DMS114 treated with DMSO at 0.1 percent for 48 hours (cell line): ENCODE results near the gene RPS6KA5.
"Not testable (repeated sequence)": the region's sequence is repeated elsewhere in the genome, so short reads cannot be mapped to it uniquely, and the experiment has no call there.

Source experiments
- DNase-seq: peaks from one replicate; lab custom pipeline; 2025; ENCODE audit not compliant: unreplicated experiment; lab: John Stamatoyannopoulos, UW

The RPS6KA5 gene

DNA sequence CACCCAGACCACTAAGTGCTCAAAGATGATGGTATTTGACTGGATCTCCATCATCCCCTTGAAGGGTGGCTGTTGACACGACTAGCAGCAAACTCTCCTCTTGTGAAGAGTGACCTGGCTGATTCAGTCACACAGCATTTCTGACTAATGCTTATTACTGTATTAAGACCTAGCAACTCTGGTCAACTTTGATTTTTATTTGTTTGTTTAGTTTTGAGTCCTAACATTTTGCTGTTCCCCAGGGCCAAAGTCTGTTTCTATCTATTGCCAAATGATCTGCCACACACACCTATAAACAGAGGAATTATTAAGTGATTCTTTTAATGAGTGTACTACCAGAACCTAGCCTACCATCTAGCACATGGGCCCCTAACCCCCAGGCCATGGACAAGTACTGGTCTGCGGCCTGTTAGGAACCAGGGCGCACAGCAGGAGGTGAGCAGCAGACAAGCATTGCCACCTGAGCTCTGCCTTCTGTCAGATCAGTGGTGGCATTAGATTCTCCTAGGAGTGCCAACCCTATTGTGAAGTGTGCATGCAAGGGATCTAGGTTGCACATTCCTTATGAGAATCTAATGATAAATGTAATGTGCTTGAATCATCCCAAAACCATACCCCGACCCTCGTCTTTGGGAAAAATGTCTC, 120.0 kb downstream of the RPS6KA5 start:
- DNase-seq, result no peak

DNA sequence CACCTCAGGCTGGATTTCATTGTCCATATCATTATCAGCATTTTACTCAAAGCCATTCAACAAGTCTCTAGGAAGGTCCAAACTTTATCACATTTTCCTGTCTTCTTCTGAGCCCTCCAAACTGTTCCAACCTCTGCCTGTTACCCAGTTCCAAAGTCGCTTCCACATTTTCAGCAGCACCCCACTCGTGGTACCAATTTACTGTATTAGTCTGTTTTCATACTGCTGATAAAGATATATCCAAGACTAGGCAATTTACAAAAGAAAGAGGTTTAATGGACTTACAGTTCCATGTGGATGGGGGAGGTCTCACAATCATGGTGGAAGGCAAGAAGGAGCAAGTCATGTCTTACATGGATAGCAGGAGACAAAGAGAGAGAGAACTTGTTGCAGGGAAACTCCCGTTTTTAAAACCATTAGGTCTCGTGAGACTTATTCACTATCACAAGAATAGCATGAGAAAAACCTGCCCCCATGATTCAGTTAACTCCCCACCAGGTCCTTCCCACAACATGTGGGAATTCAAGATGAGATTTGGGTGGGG, 121.1 kb downstream of the RPS6KA5 start:
- not testable (repeated sequence) for DNase-seq

DNA sequence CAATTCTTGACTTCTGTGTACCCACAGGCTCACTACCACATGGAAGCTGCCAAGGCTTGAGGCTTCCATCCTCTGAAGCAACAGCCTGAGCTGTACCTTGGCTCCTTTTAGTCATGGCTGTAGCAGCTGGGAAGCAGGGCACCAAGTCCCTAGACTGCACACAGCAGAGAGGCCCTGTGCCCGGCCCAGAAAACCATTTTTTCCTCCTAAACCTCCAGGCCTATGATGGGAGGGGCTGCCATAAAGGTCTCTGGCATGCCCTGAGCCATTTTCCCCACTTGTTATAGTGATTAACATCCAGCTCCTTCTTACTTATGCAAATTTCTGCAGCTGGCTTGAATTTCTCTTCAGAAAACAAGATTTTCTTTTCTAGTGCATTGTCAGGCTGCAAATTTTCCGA, 121.8 kb downstream of the RPS6KA5 start:
- no peak for DNase-seq

DNA sequence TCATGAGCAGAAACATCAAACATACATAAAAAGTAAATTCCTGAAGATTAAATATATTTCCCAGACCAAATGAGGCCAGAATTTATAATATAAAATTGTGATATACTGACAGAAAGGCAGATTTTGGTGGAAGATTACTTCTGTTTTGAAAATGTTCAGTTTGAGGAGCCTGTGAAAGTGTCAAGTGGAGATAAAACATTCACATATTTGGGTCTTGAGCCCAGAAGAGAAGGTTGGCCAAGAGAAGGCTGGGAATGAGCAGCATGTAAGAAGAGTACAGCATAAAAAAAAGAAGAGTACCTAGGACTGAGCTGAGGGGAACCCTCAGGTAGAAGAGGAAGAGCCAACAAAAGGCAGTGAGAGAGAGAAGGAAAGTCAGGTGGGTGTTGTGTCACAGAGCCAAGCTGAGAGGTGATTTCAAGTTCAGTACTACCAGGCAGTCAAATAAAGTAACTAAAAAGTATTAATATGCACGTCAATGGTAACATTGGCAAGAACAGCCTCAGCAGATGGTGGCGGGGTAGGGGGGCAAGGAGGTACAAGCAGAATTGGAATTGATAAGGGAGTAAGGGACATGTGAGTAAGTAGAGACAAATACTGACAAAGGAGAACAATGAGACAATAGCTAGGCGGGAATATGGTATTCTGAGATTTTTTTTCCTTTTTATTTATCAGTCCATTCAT, 123.5 kb downstream of the RPS6KA5 start:
- no peak for DNase-seq

DNA sequence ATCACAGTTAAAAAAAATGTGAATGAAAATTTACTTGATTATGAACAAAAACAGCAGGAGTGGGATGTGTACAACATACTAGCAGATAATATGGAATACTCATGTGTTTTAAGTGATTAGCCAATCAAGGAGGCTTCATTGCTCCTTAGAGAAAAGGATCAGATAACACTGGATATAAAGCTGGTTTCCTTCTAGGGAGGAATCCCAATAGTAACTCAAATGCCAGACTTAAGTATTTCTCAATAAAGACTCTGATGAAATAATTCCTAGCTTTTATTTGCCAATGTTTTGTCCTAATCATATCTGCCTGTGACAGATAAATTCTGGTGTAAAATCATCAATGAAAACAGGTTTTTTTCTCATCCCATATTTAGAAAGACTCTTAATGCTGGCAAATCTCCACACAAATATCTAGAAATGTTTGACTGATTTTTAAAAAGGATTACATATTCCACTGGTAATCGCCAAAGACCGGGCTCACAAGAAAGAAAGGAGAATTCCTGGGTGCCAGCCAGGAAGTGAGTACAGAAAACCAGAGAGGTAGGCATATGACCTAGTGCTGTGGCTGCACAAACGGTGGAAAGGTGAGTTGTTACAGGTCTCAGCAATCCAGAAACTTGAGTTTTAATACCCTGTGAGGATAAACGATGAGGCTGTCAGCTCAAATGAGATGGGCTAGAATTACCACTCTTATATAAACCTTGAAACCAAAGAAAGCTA, 135.7 kb downstream of the RPS6KA5 start:
- DNase-seq, result no peak

DNA sequence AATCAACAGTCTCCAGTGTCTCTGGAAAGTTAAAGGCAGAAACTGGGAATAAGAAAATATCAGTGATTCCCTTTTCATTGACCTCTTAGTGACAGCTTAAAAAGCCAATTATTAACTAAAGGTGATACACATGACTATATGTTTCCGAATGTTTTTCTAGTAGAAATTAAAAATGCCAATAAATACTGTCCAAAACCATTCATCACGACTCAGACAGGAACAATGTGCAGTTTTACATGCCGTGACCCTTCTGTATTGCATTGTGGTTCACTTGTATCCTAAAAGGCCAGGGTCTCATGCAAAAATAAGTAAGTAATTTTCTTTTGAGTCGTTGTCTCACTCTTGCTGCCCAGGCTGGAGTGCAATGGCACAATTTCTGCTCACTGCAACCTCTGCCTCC, 138.3 kb downstream of the RPS6KA5 start:
- DNase-seq, result no peak

DNA sequence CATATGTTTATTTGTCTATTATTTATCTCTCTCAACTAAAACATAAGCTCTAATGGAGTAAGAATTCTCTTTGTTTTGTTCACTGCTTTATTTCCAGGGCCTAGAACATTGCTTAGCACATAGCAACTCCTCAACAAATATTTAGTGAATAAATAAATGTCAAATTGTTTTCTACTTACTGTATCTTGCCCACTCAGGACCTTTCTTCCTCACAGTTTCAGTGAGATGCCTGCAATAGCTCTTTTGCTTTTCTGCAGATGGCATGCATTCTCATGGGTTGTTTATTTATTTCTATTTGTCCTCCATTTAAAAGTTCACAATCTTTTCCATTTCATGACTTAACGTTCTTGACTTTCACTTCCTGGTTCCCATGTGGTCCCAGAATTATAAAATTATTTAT, 149.3 kb downstream of the RPS6KA5 start:
- no peak for DNase-seq

DNA sequence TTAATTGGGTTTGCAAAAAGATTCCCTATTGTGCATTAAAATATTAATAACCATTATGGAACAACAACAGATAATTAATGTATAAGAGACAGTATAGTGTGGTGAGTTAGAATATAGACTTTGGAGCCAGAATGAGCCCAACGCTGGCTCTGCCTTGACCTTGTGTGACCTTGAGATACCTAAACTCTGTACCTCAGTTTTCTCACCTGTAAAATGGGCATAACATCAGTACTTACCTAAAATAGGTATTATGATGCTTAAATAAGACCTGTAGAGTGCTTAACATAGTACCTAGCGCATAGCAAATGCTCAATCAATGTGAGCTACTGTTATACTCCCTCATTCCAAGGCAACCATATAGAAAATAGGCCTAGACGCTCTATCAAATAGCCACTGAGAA, 153.3 kb downstream of the RPS6KA5 start:
- DNase-seq, result no peak

DNA sequence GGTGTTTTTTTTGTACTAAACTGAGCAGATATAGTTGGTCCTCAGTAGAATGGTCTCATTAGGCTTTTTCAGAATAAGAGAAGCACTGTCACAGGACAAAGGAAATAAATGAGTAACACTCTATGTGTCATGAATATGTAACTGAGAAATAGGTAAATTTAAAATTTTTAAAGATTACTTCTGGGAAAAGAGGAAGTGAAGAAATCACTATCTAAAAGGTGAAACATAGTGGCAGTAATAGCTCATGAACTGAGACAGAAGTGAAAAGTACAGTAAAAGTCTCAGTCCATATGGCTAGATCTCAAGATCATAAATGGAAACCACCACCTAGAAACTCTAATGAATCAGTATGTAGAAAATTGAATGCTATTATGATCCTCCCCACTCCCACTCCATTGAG, 154.9 kb downstream of the RPS6KA5 start:
- DNase-seq, result no peak

DNA sequence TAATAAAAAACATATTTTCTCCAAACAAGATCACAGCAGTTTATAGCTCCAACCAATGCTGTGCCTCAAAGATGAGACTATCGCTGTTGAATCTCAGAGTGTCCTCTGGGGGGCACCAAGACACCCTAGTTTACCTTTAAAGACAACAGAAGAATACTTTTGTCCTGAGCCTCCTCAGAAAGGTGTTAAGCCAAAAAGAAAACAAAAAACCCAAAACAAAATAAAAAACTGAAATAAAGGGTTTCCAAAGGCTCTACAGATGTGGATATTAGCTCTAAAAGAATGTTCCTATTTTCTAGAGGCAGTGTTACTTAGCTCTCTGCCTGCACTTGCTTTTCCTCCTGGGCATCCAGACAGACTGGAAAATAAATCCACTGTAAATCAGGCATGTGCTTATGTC, 157.3 kb downstream of the RPS6KA5 start:
- peak; percentile 39 for DNase-seq

DNA sequence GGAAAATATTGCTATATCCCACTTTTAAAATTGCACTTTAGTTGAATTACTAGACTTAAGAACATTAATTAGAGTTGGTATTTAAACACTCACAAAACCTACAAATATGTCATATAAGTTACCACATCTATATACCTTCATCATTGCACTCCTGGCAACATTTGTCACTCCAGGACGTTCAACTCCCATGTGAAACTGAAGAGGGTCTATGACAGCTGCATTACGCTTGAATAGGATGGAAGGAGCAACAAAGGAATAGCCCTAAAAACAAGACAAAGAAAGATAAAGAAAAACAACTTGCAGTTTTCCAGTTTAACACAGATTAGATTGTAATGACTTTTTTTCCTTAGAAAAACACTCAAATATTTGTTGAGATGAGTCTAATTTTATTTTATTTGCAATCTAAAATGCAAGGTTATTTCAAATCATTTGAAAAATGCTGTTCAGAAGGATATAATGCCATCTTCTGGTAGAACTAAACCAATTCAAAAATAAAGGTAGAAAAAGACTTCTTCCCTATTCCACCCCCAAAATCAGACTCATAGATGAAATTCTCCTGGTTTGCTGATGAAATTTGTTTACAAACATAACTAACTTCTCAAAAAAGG, 159.9 kb downstream of the RPS6KA5 start:
- DNase-seq, result no peak

DNA sequence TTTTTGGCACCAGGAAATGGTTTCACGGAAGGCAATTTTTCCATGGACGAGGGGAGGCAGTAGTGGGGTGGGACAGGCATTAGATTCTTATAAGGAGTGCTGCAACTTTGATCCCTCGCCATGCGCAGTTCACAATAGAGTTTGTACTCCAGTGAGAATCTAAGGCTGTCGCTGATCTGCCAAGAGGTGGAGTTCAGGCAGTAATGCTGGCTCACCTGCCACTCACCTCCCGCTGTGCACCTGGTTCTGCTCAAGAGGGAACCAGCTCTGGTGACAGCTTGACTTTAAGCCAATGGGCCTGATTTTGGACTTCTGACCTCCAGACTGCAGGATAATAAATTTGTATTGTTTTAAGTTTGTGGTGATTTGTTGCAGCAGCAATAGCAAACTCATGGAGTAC, 163.4 kb downstream of the RPS6KA5 start:
- no peak for DNase-seq

DNA sequence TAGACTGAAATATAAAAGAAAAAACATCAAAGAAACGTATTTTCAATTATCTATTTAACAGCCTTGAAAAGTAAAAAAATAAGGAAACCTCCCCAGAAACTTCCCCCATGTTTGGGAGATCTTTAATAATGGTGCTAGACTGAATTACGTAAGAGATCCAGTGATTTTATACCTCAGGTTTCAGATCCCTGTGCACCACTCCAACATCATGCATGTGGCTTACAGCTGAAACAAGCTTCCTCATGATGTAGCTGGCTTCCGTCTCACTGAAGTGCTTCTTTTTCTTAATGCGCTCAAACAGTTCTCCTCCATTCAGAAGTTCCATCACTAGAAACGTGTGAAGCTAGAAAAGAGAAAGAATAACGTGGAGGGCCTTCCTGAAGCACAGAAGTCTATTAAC, 166.2 kb downstream of the RPS6KA5 start:
- DNase-seq, result no peak

DNA sequence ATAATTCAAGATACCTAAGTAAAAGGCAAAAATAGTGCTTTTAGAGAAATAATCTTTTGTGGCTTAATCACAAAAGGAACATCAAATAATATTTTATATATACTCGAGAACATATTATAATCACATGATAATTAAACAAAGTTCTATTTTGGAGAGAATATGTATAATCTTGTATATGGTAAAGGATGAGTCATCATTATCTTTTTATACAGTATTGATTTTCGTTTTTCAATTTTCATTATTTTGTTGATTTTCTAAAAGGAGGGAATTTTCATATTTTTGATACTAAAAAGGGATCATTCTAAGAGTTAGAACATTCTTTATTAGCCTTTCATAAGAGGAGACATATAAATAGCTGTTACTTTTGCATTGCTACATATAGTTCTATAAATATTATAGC, 166.9 kb downstream of the RPS6KA5 start:
- DNase-seq, result no peak

DNA sequence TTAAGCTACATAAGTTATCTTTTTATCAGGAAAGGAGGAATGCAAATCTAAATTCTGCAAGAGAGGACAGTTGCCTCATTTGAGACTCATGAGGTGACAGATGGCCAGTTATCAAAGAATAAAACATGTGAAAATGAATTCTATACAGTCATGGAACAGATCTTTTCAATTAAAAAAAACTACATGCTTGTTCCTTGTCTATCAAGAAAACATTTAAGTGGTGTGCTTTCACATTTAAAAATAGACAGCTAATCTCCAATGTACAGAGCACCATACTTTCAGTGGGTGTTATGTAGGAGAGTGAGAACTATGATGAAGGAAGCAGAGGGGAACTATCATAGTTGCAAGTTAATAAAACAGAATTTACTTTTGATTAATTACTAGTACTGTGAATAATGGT, 167.5 kb downstream of the RPS6KA5 start:
- DNase-seq, result no peak

DNA sequence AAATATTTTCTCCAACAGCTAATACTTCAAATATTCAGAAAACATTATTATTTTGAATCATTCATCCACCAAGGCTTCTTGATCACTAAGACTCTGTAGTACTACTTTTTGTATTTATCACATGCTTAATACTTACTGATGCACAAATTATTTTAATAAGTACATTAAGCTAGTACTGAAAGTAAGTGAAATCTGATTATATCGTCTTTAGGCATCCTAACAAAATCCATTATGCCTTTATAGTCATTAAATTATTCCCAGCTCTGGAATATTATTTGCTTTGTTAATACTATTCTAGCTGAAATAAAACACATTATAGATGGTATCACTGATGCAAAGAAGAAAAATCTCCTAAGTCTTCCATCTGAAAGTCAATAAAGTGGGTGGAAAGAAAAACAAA, 169.1 kb downstream of the RPS6KA5 start:
- DNase-seq, result no peak

DNA sequence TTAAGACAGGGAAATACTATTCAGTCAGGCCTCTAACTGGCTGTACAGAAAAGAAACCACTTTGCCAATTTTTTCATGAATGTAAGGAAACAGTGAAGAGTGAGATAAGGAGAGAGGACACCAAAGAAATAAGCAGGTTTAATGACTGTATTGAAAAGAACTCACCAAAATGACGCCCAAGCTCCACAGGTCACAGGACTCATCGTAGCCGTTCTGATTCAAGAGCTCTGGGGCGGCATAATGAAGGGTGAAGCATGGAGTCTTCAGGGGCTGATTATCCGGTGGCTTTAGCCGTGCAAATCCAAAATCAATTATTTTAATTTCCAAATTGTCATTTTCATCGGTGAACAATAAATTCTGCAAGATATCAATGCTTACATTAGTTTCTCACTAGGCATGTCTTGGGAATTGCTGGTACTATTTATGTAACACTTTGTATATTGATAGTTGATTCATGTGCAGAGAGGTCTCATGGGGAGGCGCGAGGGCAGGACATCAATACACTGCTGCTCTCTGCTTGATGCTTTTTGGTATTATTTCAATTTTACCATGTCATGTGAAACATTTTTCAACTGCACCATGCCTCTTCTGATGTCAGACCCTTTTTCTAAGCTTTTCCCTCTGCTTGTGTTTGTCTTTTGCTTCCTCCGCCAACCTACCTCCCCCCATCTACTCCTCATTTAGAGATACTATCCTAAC, 170.0 kb downstream of the RPS6KA5 start:
- DNase-seq, result no peak

DNA sequence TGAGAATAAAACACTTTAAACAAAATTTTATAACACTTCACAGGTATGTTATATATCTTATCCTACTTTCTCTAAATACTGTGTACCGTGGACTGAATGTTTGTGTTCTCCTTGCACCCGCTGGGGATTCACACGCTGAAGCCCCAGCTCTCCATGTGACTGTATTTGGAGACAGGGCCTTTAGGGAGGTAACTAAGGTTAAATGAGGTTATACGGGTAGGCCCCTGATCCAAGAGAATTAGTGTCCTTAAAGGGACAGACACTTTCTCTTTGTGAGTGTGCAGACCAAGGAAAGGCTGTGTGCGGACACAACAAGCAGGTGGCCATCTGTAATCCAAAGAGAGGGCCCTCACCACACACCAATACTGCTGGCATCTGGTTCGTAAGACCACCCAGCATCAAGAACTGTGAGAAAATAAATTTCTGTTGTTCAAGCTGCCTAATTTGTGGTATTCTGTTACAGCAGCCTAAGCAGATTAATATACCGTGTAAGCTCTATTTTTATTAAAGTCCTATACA, 174.1 kb downstream of the RPS6KA5 start:
- no peak for DNase-seq

DNA sequence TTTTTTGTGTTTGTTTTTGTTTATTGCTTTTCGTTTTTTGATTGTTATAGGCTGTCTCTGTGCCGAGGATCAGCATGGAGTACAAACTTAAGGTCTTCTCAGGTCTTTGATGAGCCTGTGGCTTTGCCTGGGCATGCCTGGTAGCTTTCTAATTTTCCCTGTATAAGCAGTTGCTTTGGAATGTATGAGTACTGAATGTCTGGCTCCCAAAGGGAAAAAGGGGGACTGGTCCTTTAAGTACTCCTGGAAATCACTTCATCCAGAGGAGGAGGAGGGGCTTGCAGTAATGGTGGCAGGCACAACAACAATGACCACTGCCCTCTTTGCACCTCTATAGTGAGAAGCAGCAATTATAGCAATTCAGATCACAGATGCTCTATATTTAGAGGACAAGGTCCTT, 176.7 kb downstream of the RPS6KA5 start:
- no peak for DNase-seq

DNA sequence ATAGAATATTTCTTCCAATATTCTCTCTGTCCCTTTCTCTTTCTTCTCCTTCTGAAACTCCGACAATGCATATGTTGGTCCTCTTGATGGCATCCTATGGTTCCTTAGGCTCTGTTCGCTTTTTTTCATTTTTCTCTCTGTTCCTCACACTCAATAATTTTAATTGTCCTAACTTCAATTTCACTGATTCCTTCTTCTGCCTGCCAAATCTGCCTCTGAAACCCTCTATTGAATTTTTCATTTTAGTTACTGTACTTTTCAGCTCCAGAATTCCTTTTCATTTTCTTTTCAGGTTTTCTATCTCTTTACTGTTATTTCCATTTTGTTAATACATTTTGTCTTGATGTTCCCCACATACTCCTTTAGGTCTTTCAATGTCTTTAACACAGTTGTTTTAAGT, 177.2 kb downstream of the RPS6KA5 start:
- DNase-seq, result no peak

DNA sequence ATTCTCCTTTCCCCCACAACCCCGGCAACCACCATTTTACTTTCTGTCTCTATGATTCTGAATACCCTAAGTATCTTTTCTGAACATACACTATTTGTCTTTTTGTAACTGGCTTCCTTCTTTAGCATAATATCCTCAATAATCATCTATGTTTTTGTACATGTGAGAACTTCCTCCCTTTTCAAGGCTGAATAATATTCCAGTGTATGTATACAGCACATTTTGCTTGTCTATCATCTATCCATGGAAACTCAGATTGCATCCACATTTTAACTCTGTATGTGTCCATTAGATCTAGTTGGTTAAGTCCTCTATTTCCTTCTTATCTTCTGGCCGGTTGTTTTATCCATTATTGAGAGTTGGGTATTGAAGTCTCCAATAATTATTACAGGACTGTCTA, 180.2 kb downstream of the RPS6KA5 start:
- DNase-seq, result no peak
